Lung (tissue), 12 donors: ENCODE data around the gene SYTL2. TPM values are rescaled to one million over a fixed set of nuclear protein-coding genes. Genes with fewer than 3 reads are reported as not detected.

Source experiments
- ATAC-seq: fragments of 200-7000 bp; cut with Tn5 transposase; one replicate; pipeline ENCODE4 v1.9.1; 2020; ENCODE audit warnings: moderate number of reproducible peaks; ENCODE audit not compliant: insufficient read depth, low FRiP score
- DNase-seq, 3 donors: peaks; one replicate each; pipeline ENCODE4 v3.0.0-alpha.2; 2013 to 2017
- H3K27ac ChIP-seq, 2 donors: one replicate each; pipeline ENCODE4 v1.5.1; 2013; ENCODE audit warnings: mild to moderate bottlenecking in 2 of 2, moderate library complexity in 2 of 2, control low read depth in 1 of 2, inconsistent platforms in 1 of 2, low read depth in 1 of 2, low read length in 1 of 2
- H3K27me3 ChIP-seq, 3 donors: one replicate each; pipeline ENCODE4 v1.5.1; 2013; ENCODE audit warnings: low read length in 2 of 3; ENCODE audit not compliant: control insufficient read depth in 3 of 3, insufficient read depth in 3 of 3
- H3K36me3 ChIP-seq, 4 donors: one replicate each; pipeline ENCODE4 v1.5.1; 2013; ENCODE audit warnings: low read length in 4 of 4, mild to moderate bottlenecking in 1 of 4, moderate library complexity in 1 of 4; ENCODE audit not compliant: control insufficient read depth in 4 of 4, insufficient read depth in 4 of 4
- H3K4me1 ChIP-seq, 5 donors: one replicate each; pipeline ENCODE4 v1.5.1; 2013; ENCODE audit warnings: low read length in 5 of 5, mild to moderate bottlenecking in 2 of 5, moderate library complexity in 1 of 5; ENCODE audit not compliant: control insufficient read depth in 5 of 5, insufficient read depth in 5 of 5
- H3K4me3 ChIP-seq: one replicate; pipeline ENCODE4 v1.5.1; 2013; ENCODE audit warnings: mild to moderate bottlenecking, control low read depth, moderate library complexity
- H3K9ac ChIP-seq, 2 donors: one replicate each; pipeline ENCODE4 v1.5.1; 2013; ENCODE audit warnings: low read length in 2 of 2, control low read depth in 1 of 2; ENCODE audit not compliant: insufficient read depth in 1 of 2
- H3K9me3 ChIP-seq, 4 donors: one replicate each; pipeline ENCODE4 v1.5.1; 2013; ENCODE audit warnings: low read length in 3 of 4, mild to moderate bottlenecking in 1 of 4, moderate library complexity in 1 of 4; ENCODE audit not compliant: control insufficient read depth in 4 of 4, insufficient read depth in 3 of 4
- CTCF ChIP-seq: IDR thresholded peaks from 2 replicates; pipeline ENCODE4 v1.5.1; 2012; ENCODE audit warnings: mild to moderate bottlenecking; ENCODE audit errors: control extremely low read depth, extremely low read depth
- WGBS, 2 donors: extraction: QIAGEN DNeasy Blood & Tissue Kit; methylation state at CpG; one replicate each; pipeline ENCODE4 v1.1.7; 2013; 5-methylcytosine and 5-hydroxymethylcytosine counted together
- polyA plus RNA-seq, 2 donors: library from polyadenylated mRNA; stranded (reverse); fragments of 200-250 nt; gene quantifications; one replicate each; pipeline ENCODE4 v1.2.1, GENCODE V29; 2013
- total RNA-seq, 2 donors: library from RNA; depleted of rRNA in 1 of 2; stranded (reverse); fragments of >200 nt in 1 of 2; gene quantifications; one replicate each; pipeline ENCODE4 v1.2.1, GENCODE V29; 2014 to 2021
- donor health status: control.
- donor health status: control.
- donor health status: Bipolar disorder and iron deficiency.
- donor health status: healthy.
- donor health status: DM: yes; HTN: yes; CAD: no.

The SYTL2 gene
- total and polyA plus RNA-seq, 4 donors: 6.7 to 39.0 (median 16.5) TPM

- Histone ChIP-seq H3K4me3 (no peak overlapping the region), H3K9ac (no peak overlapping the region), H3K27ac (no peak overlapping the region), H3K4me1 (peaks cover 0 to 10% (median 6%) of the 10 kb centered on the region in 5 donors), H3K9me3 (no peaks in the 10 kb centered on the region), H3K36me3 (no peaks in the 10 kb centered on the region), H3K27me3 (no peaks in the 10 kb centered on the region)
- no peak for DNase-seq
- ATAC-seq: no peak
- WGBS, 2 donors: 85 to 90% methylated on average over 4 of the region's 4 CpGs
- TF ChIP-seq CTCF: no peak
These were observed 1.8 kb downstream of the SYTL2 start for GRCh38 chr11:85809191-85809590.

GRCh38 chr11:85806876-85807275 lies 4.1 kb downstream of the SYTL2 start:
- Histone ChIP-seq H3K4me1 (peaks cover 0 to 10% (median 6%) of the 10 kb centered on the region in 5 donors), H3K4me3 (no peak overlapping the region), H3K9ac (no peak overlapping the region)

GRCh38 chr11:85806016-85806415 lies 4.9 kb downstream of the SYTL2 start:
- Histone ChIP-seq H3K27me3 (no peaks in the 10 kb centered on the region), H3K4me3 (no peak overlapping the region), H3K27ac (no peak overlapping the region), H3K9me3 (no peaks in the 10 kb centered on the region), H3K36me3 (no peaks in the 10 kb centered on the region), H3K4me1 (peaks cover 0 to 10% (median 6%) of the 10 kb centered on the region in 5 donors), H3K9ac (no peak overlapping the region)
- ATAC-seq (no peak), DNase-seq (no peak)
- no peak for TF ChIP-seq CTCF

More at GRCh38 chr11:85806876-85807275, 4.1 kb downstream of the SYTL2 start:
- no peak overlapping the region for H3K27ac ChIP-seq
- no peak for DNase-seq
- WGBS, 2 donors: 84 to 85% methylated on average over 2 of the region's 2 CpGs
- no peak for TF ChIP-seq CTCF
- H3K36me3 ChIP-seq: no peaks in the 10 kb centered on the region
- H3K27me3 ChIP-seq: no peaks in the 10 kb centered on the region
- no peaks in the 10 kb centered on the region for H3K9me3 ChIP-seq
- no peak for ATAC-seq

GRCh38 chr11:85805387-85805786 lies 5.6 kb downstream of the SYTL2 start:
- Histone ChIP-seq H3K27me3 (no peaks in the 10 kb centered on the region), H3K9me3 (no peaks in the 10 kb centered on the region), H3K27ac (no peak overlapping the region), H3K36me3 (no peaks in the 10 kb centered on the region), H3K4me1 (peaks cover 0 to 7% (median 4%) of the 10 kb centered on the region in 5 donors), H3K4me3 (no peak overlapping the region), H3K9ac (no peak overlapping the region)
- DNase-seq: no peak
- 74 to 79% methylated on average over 1 of the region's 1 CpG for WGBS, 2 donors
- ATAC-seq: no peak
- no peak for TF ChIP-seq CTCF
